Measurements from ENCODE around the gene DHX36. TPM values are rescaled to one million over a fixed set of nuclear protein-coding genes. Genes with fewer than 3 reads are reported as not detected.

DHX36 gene
- polyA plus RNA-seq, 3 donors from 2014 or later, result 9.0 to 19.1 (median 15.9) TPM

DNA sequence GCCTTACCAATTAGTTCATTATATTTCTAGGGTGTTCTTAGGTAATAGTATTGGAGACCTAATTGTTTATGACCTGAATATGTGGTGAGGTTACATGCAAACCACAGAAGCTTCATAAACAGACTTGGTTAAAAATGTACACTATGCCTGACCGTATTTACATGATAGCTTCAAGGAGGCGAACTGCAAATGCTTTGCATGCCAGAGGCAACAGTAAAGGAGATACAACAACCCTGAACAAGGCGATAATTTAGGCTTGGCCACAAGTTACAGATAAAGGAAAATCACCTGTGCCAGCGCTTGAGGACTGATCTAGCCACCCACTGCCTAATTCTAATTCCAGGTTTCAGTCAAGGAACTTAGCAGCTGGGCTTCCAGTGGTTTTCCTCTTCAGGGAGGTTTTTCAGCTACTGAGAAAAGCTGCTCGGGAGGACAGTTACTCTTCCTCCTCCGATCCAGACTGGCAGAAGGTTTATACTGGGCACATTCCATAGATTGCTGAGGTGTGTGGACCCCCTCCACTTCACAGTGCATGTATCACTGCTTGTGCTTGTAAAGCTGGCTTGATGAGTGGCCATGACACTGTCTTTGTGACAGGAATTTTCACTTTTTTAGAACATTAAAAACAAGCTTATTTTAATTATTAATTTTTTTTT, 95.6 kb downstream of the DHX36 start:
- no peaks in the 10 kb centered on the region for H3K9me3 Mint-ChIP-seq
- DNase-seq, result no peak
- H3K4me1 Mint-ChIP-seq, result no peaks in the 10 kb centered on the region
- H3K36me3 Mint-ChIP-seq, result no peaks in the 10 kb centered on the region
- peaks cover 1 to 4% (median 3%) of the 10 kb centered on the region in 3 donors for H3K27me3 Mint-ChIP-seq (ENCODE audit: low read depth in 3 of 3)
- H3K4me3 Mint-ChIP-seq, result no peak overlapping the region
- H3K27ac Mint-ChIP-seq, result no peak overlapping the region

GRCh38 chr3:154227531-154227930, 96.8 kb downstream of the DHX36 start:
- H3K27me3 Mint-ChIP-seq (ENCODE audit: low read depth in 3 of 3), result peaks cover 1 to 5% (median 4%) of the 10 kb centered on the region in 3 donors
- H3K4me3 Mint-ChIP-seq, result no peak overlapping the region
- no peaks in the 10 kb centered on the region for H3K4me1 Mint-ChIP-seq
- no peak overlapping the region for H3K27ac Mint-ChIP-seq
- H3K36me3 Mint-ChIP-seq, result no peaks in the 10 kb centered on the region
- no peak for DNase-seq
- no peaks in the 10 kb centered on the region for H3K9me3 Mint-ChIP-seq

DNA sequence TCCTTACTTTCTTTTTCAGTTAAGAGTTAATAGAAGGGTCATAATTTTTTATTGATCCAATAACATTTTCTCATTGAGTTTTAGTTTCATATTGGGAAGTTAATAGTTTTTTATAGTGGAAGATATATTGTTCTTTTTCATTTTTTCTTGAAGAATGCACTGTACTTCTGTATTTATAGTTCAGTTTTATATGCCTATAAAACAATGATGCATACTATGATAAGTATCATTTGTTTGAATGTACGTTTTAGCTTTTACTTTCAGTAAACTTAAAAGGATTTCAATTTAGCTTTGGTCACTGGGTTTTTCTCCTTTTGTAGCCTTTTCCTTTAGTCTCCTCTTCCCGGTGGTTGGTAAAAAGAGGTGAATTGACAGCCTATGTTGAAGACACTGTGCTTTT, 98.8 kb downstream of the DHX36 start:
- Mint-ChIP-seq H3K9me3 (no peaks in the 10 kb centered on the region), H3K4me1 (no peaks in the 10 kb centered on the region), H3K36me3 (no peaks in the 10 kb centered on the region), H3K27me3 (ENCODE audit: low read depth in 3 of 3) (peaks cover 1 to 5% (median 4%) of the 10 kb centered on the region in 3 donors), H3K27ac (no peak overlapping the region), H3K4me3 (no peak overlapping the region)
- no peak for DNase-seq

- Mint-ChIP-seq H3K4me1 (no peaks in the 10 kb centered on the region), H3K27me3 (ENCODE audit: low read depth in 3 of 3) (peaks cover 1 to 6% (median 5%) of the 10 kb centered on the region in 3 donors), H3K4me3 (no peak overlapping the region), H3K9me3 (no peaks in the 10 kb centered on the region), H3K36me3 (no peaks in the 10 kb centered on the region), H3K27ac (no peak overlapping the region)
- DNase-seq, result no peak
Observed at GRCh38 chr3:154224866-154225265, 99.4 kb downstream of the DHX36 start.

DNA sequence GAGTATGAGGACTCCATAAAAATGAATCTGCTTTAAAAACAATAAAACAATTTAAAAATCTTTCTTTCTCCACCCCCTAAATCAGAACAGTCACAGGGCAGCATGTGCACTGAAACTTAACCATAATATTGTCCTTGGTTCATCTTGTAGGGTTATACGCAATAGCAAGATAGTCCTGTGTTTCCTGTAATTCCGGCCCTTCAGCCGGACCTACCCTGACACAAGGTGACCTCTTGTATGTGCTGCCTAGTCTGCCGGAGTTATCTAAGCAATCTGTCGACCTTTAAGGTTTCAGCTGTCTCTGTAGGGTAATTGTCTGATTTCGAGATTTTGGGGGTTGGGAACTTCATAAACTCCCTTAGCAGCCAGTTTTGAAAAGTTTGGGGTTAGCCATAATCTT, 99.9 kb downstream of the DHX36 start:
- H3K4me3 Mint-ChIP-seq, result no peak overlapping the region
- H3K27ac Mint-ChIP-seq, result no peak overlapping the region
- H3K27me3 Mint-ChIP-seq (ENCODE audit: low read depth in 3 of 3), result peaks cover 1 to 6% (median 5%) of the 10 kb centered on the region in 3 donors
- H3K36me3 Mint-ChIP-seq, result no peaks in the 10 kb centered on the region
- no peaks in the 10 kb centered on the region for H3K4me1 Mint-ChIP-seq
- no peaks in the 10 kb centered on the region for H3K9me3 Mint-ChIP-seq
- no peak for DNase-seq

DNA sequence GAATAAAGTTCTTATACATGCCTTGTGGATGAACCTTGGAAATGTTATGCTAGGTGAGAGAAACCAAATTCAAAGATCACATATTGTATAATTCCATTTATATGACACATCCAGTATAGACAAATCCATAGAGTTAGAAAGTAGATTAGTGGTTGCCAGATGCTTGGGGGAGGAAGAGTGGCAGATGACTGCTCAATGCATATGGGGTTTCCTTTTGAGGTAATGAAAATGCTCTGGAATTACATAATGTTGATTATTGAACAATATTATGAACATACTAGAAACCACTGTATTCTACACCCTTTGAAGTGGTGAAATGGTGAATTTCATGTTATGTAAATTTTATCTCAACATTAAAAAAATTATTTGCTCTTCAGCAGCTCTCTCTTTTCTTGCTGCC, 100.8 kb downstream of the DHX36 start:
- no peak for DNase-seq
- Mint-ChIP-seq H3K27ac (no peak overlapping the region), H3K27me3 (ENCODE audit: low read depth in 3 of 3) (peaks cover 0 to 6% (median 5%) of the 10 kb centered on the region in 3 donors), H3K9me3 (no peaks in the 10 kb centered on the region), H3K4me3 (no peak overlapping the region), H3K4me1 (no peaks in the 10 kb centered on the region), H3K36me3 (no peaks in the 10 kb centered on the region)

Other genes starting within 250 kb of the DHX36 start
- under 1 TPM in 1 of 3 donors, not detected in 2; 0.22 TPM for gene ARHGEF26, start 203.1 kb downstream of the DHX36 start, polyA plus RNA-seq
- gene GPR149, start 105.7 kb upstream of the DHX36 start, polyA plus RNA-seq, result not detected